Measurements from ENCODE around the gene TDRD9.

Gene TDRD9

DNA sequence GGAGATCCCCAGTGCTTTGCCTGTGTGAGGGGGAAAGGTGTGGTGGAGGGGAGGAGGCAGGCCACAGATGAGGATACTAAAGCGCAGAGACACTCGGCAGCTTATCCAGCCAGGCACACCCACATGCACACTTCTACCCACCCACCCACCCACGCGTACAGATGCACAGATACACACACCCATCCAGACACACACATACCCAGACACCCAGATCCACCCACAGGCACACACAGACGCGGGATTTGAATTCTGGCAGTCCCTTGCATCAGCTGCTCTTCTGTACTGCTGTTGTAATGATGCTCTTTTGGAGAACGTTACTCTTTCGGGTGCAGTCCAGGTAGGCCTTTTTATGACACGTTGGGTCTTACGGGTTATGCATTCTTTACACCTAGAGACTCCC is 69.8 kb downstream of the TDRD9 start:
- Histone ChIP-seq H3K4me1 (ENCODE audit: control insufficient read depth in 1 of 2, insufficient read depth in 1 of 2, low read depth in 1 of 2, low read length in 1 of 2) (no peaks in the 10 kb centered on the region), H3K27me3 (no peaks in the 10 kb centered on the region), H3K36me3 (no peaks in the 10 kb centered on the region), H3K27ac (no peak overlapping the region), H3K9me3 (no peaks in the 10 kb centered on the region), H3K4me3 (ENCODE audit: low read depth in 1 of 2, low read length in 1 of 2) (no peak overlapping the region)
- no peak for TF ChIP-seq CTCF (IDR thresholded peaks at IDR 0.05)

GRCh38 chr14:103999795-104000440 is 71.7 kb downstream of the TDRD9 start:
- no peak for TF ChIP-seq CTCF (IDR thresholded peaks at IDR 0.05)
- Histone ChIP-seq H3K9me3 (no peaks in the 10 kb centered on the region), H3K36me3 (no peaks in the 10 kb centered on the region), H3K4me3 (ENCODE audit: low read depth in 1 of 2, low read length in 1 of 2) (no peak overlapping the region), H3K27ac (no peak overlapping the region), H3K27me3 (no peaks in the 10 kb centered on the region), H3K4me1 (ENCODE audit: control insufficient read depth in 1 of 2, insufficient read depth in 1 of 2, low read depth in 1 of 2, low read length in 1 of 2) (no peaks in the 10 kb centered on the region)

DNA sequence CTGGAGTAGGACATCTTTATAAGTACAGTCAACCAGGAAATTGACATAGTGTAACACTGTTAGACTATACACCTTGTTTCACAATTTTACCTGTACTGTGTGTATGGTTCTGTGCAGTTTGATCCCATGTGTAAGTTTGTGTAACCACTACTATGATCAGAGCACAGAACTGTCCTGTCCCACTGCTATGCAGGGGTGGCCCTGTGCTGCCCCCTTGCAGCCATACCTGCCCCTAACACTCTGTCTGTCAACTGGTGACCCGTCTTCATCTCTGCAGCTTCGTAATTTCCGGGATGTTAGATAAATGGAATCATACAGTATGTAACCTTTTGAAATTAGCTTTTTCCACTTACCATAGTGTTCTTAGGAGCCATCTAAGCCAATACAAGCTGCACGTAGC is 72.7 kb downstream of the TDRD9 start:
- TF ChIP-seq CTCF (IDR thresholded peaks at IDR 0.05), result no peak
- no peaks in the 10 kb centered on the region for H3K36me3 ChIP-seq
- H3K27me3 ChIP-seq, result no peaks in the 10 kb centered on the region
- no peaks in the 10 kb centered on the region for H3K4me1 ChIP-seq (ENCODE audit: control insufficient read depth in 1 of 2, insufficient read depth in 1 of 2, low read depth in 1 of 2, low read length in 1 of 2)
- H3K4me3 ChIP-seq (ENCODE audit: low read depth in 1 of 2, low read length in 1 of 2), result no peak overlapping the region
- H3K27ac ChIP-seq, result no peak overlapping the region
- H3K9me3 ChIP-seq, result no peaks in the 10 kb centered on the region

DNA sequence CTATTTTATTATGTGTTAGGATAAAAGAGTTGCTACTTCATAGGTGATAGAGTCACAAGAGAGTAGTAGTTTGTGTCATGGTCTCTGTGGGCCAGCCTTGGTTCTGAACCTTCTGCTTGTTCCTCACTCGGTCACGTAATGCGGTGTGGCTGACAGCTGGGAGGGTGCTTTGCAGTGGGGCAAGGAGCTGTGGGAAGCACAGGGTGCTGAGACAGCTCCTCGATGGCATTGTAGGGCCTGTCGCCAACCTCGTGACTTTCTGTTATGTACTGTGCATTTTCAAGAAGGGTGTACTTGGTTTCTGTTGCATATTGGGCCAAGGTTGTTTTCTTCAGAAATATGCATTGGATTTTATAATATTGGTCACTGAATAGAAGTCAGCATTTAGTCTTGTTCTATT is 75.4 kb downstream of the TDRD9 start:
- Histone ChIP-seq H3K4me3 (ENCODE audit: low read depth in 1 of 2, low read length in 1 of 2) (no peak overlapping the region), H3K9me3 (no peaks in the 10 kb centered on the region), H3K27ac (no peak overlapping the region), H3K36me3 (no peaks in the 10 kb centered on the region), H3K4me1 (ENCODE audit: control insufficient read depth in 1 of 2, insufficient read depth in 1 of 2, low read depth in 1 of 2, low read length in 1 of 2) (no peaks in the 10 kb centered on the region), H3K27me3 (no peaks in the 10 kb centered on the region)
- no peak for TF ChIP-seq CTCF (IDR thresholded peaks at IDR 0.05)

- Histone ChIP-seq H3K36me3 (no peaks in the 10 kb centered on the region), H3K27ac (no peak overlapping the region), H3K4me1 (ENCODE audit: control insufficient read depth in 1 of 2, insufficient read depth in 1 of 2, low read depth in 1 of 2, low read length in 1 of 2) (no peaks in the 10 kb centered on the region), H3K9me3 (no peaks in the 10 kb centered on the region), H3K27me3 (no peaks in the 10 kb centered on the region), H3K4me3 (ENCODE audit: low read depth in 1 of 2, low read length in 1 of 2) (no peak overlapping the region)
- no peak for TF ChIP-seq CTCF (IDR thresholded peaks at IDR 0.05)
These were observed 76.6 kb downstream of the TDRD9 start for GRCh38 chr14:104004849-104005248.

DNA sequence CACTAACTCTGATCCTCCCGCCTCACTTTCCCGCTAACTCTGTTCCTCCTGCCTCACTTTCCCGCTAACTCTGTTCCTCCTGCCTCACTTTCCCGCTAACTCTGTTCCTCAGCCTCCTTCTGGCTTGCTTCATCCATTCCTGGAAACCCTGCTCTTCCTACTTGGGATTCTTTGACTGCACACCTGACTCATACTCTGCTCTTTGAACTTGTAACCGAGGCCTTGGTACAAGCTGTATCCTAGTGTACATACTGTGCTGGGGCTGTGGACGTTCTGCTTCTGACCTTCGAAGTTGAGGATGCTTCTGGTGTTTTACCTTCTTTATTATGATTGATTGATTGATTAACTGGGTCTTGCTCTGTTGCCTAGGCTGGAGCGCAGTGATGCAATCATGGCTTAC is 77.2 kb downstream of the TDRD9 start:
- no peak for TF ChIP-seq CTCF (IDR thresholded peaks at IDR 0.05)
- no peaks in the 10 kb centered on the region for H3K4me1 ChIP-seq (ENCODE audit: control insufficient read depth in 1 of 2, insufficient read depth in 1 of 2, low read depth in 1 of 2, low read length in 1 of 2)
- H3K27ac ChIP-seq, result no peak overlapping the region
- H3K9me3 ChIP-seq, result no peaks in the 10 kb centered on the region
- no peaks in the 10 kb centered on the region for H3K27me3 ChIP-seq
- no peaks in the 10 kb centered on the region for H3K36me3 ChIP-seq
- H3K4me3 ChIP-seq (ENCODE audit: low read depth in 1 of 2, low read length in 1 of 2), result no peak overlapping the region

Measured in neutrophil (primary cell).